Osteoblast (primary cell): Measurements from ENCODE around the gene CLSTN2. TPM values are rescaled to one million over a fixed set of nuclear protein-coding genes. Genes with fewer than 3 reads are reported as not detected.

ENCODE experiments used
- DNase-seq: peaks from one replicate; pipeline ENCODE4 v3.0.0; 2011; ENCODE audit warnings: low spot score, mixed read lengths; ENCODE audit not compliant: insufficient read length; ENCODE audit errors: missing footprints
- H2AFZ ChIP-seq: 2 replicates; pipeline ENCODE4 v1.6.0; 2011; ENCODE audit warnings: mild to moderate bottlenecking, low read length
- H3K27ac ChIP-seq: 2 replicates; pipeline ENCODE4 v1.5.1; 2011; ENCODE audit warnings: mild to moderate bottlenecking, low read depth, low read length, moderate library complexity
- H3K27me3 ChIP-seq: 2 replicates; pipeline ENCODE4 v1.6.0; 2012; ENCODE audit warnings: mild to moderate bottlenecking, control low read depth, inconsistent platforms, low read length, moderate library complexity; ENCODE audit not compliant: insufficient read depth
- H3K36me3 ChIP-seq: 2 replicates; pipeline ENCODE4 v1.5.1; 2011; ENCODE audit warnings: mild to moderate bottlenecking, low read length, control low read depth, moderate library complexity; ENCODE audit not compliant: insufficient read depth
- H3K4me1 ChIP-seq: 2 replicates; pipeline ENCODE4 v1.5.1; 2011; ENCODE audit warnings: mild to moderate bottlenecking, low read length, control low read depth, moderate library complexity; ENCODE audit not compliant: insufficient read depth
- H3K4me2 ChIP-seq: 2 replicates; pipeline ENCODE4 v1.6.0; 2011; ENCODE audit warnings: mild to moderate bottlenecking, low read length; ENCODE audit not compliant: insufficient read depth
- H3K4me3 ChIP-seq: fragments of 200-600 bp; sonication (generic); 3 replicates; pipeline ENCODE4 v1.5.1; 2012; ENCODE audit warnings: mild to moderate bottlenecking, low read length, inconsistent platforms; ENCODE audit not compliant: insufficient read depth
- H3K79me2 ChIP-seq: 2 replicates; pipeline ENCODE4 v1.6.0; 2012; ENCODE audit warnings: mild to moderate bottlenecking, low read length, control low read depth, inconsistent platforms; ENCODE audit not compliant: insufficient read depth
- H3K9me3 ChIP-seq: 2 replicates; pipeline ENCODE4 v1.5.1; 2011; ENCODE audit warnings: low read depth, low read length, control low read depth
- H4K20me1 ChIP-seq: 2 replicates; pipeline ENCODE4 v1.6.0; 2012; ENCODE audit warnings: mild to moderate bottlenecking, low read length, control low read depth; ENCODE audit not compliant: insufficient read depth
- CTCF ChIP-seq: IDR thresholded peaks from 2 replicates; pipeline ENCODE4 v1.5.1; 2011; ENCODE audit warnings: mild to moderate bottlenecking, low read depth, low read length, moderate library complexity; ENCODE audit errors: extremely low read depth
- total RNA-seq: library from RNA; depleted of rRNA; stranded (reverse); fragments of >200 nt; gene quantifications from 2 replicates; pipeline ENCODE4 v1.2.3, GENCODE V29; 2012

The CLSTN2 gene
- total RNA-seq, 1 donor, result under 0.01 TPM

GRCh38 chr3:140148824-140149390, 213.9 kb downstream of the CLSTN2 start:
- no peaks in the 10 kb centered on the region for H3K27me3 ChIP-seq
- no peaks in the 10 kb centered on the region for H3K9me3 ChIP-seq
- H3K4me1 ChIP-seq, result no peaks in the 10 kb centered on the region

GRCh38 chr3:140151321-140151720, 216.3 kb downstream of the CLSTN2 start:
- no peak for DNase-seq

More at GRCh38 chr3:140148824-140149390, 213.9 kb downstream of the CLSTN2 start:
- H3K4me3 ChIP-seq, result no peak overlapping the region
- no peak overlapping the region for H3K27ac ChIP-seq
- DNase-seq, result no peak
- no peak for TF ChIP-seq CTCF
- H3K36me3 ChIP-seq, result no peaks in the 10 kb centered on the region
- H2AFZ ChIP-seq, result no peak overlapping the region
- H4K20me1 ChIP-seq, result no peaks in the 10 kb centered on the region
- H3K79me2 ChIP-seq, result no peaks in the 10 kb centered on the region
- H3K4me2 ChIP-seq, result no peak overlapping the region

GRCh38 chr3:140152851-140153639, 218.1 kb downstream of the CLSTN2 start:
- no peak overlapping the region for H3K4me3 ChIP-seq
- H4K20me1 ChIP-seq, result no peaks in the 10 kb centered on the region
- no peak overlapping the region for H3K27ac ChIP-seq
- no peak for DNase-seq
- no peak overlapping the region for H3K4me2 ChIP-seq
- H3K27me3 ChIP-seq, result no peaks in the 10 kb centered on the region
- H3K9me3 ChIP-seq, result no peaks in the 10 kb centered on the region
- H3K79me2 ChIP-seq, result no peaks in the 10 kb centered on the region
- H2AFZ ChIP-seq, result no peak overlapping the region
- no peaks in the 10 kb centered on the region for H3K36me3 ChIP-seq
- no peak for TF ChIP-seq CTCF
- no peaks in the 10 kb centered on the region for H3K4me1 ChIP-seq

More at GRCh38 chr3:140151321-140151720, 216.3 kb downstream of the CLSTN2 start:
- no peaks in the 10 kb centered on the region for H3K79me2 ChIP-seq
- H3K27me3 ChIP-seq, result no peaks in the 10 kb centered on the region
- no peak overlapping the region for H3K4me2 ChIP-seq
- no peaks in the 10 kb centered on the region for H3K36me3 ChIP-seq
- no peak overlapping the region for H3K4me3 ChIP-seq
- no peak for TF ChIP-seq CTCF
- H3K4me1 ChIP-seq, result no peaks in the 10 kb centered on the region
- no peak overlapping the region for H3K27ac ChIP-seq
- H2AFZ ChIP-seq, result no peak overlapping the region
- H4K20me1 ChIP-seq, result no peaks in the 10 kb centered on the region
- no peaks in the 10 kb centered on the region for H3K9me3 ChIP-seq

GRCh38 chr3:140153736-140154135, 218.8 kb downstream of the CLSTN2 start:
- no peaks in the 10 kb centered on the region for H3K27me3 ChIP-seq
- H3K9me3 ChIP-seq, result no peaks in the 10 kb centered on the region
- TF ChIP-seq CTCF, result no peak
- H3K27ac ChIP-seq, result no peak overlapping the region
- no peak for DNase-seq
- no peak overlapping the region for H3K4me2 ChIP-seq
- no peak overlapping the region for H2AFZ ChIP-seq
- H3K79me2 ChIP-seq, result no peaks in the 10 kb centered on the region
- no peaks in the 10 kb centered on the region for H4K20me1 ChIP-seq
- no peaks in the 10 kb centered on the region for H3K36me3 ChIP-seq
- H3K4me3 ChIP-seq, result no peak overlapping the region
- no peaks in the 10 kb centered on the region for H3K4me1 ChIP-seq
